Amygdala (tissue), 56 donors: Measurements from ENCODE around the gene TLL2.

ENCODE experiments used
- DNase-seq, 56 donors: peaks; one replicate each; lab custom pipeline; 2025; lab: John Stamatoyannopoulos, UW

The TLL2 gene

DNA sequence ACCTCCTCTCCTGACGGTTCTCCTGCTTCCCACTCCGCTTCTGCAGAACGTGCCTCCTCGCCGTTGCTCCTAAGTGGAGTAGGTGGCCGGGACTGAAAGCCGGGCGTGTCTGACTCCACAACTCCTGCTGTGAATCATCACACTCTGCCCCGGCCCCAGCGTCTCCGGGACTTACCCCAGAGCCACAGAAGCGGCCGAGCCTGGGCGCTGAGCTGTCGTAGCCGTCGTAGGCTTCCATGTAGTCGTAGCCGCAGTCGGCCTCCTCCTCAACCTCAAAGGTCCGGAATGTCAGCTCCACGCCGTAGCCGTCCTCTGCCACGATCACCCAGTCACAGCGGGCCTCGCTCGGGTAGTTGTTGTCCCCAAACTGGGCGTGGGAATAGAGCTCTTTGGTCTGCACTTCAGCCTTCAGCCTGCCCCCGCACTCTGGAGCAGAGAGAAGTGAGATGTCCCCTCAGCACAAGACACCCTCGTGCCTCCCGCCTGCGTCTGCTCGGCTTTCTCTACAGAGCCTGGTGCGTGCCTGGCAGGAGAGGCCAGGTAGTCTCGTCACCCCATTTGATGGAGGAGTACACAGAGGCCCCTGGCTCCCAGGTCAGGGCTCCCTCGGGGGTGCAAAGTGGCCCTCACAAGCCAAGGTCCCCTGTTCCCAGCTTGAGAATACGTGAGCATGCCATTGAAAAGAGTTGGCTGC is 143.7 kb downstream of the TLL2 start:
- peak in 3 of 56 donors; percentile 6 to 47 (median 39) for DNase-seq

DNA sequence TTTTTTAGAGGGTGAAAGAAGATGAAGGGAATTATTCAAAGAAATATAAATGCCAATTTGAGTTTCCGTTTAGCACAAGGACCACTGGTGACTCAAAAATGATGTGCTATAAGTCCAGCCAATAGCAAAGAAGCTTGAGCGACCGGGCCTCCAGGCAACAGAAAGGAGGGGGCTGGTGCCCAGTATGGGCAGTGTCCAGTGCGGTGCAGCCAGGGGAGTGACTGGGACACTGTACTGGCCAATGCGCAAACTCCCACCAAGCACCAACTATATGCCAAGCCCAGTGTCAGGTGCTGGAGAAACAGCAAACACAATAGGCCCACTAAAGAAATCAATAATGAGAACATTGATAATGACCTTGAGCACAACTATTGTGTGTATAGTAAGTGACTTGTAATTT is 144.8 kb downstream of the TLL2 start:
- DNase-seq = peak in 4 of 56 donors; percentile 12 to 45 (median 23)

DNA sequence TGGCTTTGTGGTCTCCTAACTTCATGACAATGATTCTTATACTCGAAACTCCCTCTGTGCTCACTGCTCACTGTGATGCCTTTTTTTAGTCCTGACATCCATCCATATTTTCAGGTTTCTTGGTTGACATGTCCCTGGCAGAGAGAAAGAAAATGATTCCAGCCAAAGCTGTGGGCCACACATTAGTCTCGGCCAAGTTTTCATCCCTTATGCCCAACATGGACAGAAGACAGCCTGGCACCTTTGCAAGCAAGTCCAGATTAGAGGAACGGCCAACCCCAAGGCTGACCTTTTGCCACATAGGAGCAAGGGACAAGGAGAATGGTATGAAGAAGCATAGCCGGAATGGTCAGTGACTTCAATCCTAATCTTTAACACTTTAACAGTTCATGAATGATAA is 146.3 kb downstream of the TLL2 start:
- DNase-seq = no peak

GRCh38 chr10:96366508-96366907 is 147.2 kb downstream of the TLL2 start:
- DNase-seq = no peak

- DNase-seq = peak in 14 of 56 donors; percentile 12 to 41 (median 27)
These were observed 148.2 kb downstream of the TLL2 start for GRCh38 chr10:96365571-96365970.

GRCh38 chr10:96360766-96361165 is 153.0 kb downstream of the TLL2 start:
- no peak for DNase-seq

GRCh38 chr10:96360331-96360730 is 153.4 kb downstream of the TLL2 start:
- DNase-seq = no peak

- peak in 3 of 56 donors; percentile 20 to 34 (median 30) for DNase-seq
These were observed 154.1 kb downstream of the TLL2 start for GRCh38 chr10:96359616-96360015.

DNA sequence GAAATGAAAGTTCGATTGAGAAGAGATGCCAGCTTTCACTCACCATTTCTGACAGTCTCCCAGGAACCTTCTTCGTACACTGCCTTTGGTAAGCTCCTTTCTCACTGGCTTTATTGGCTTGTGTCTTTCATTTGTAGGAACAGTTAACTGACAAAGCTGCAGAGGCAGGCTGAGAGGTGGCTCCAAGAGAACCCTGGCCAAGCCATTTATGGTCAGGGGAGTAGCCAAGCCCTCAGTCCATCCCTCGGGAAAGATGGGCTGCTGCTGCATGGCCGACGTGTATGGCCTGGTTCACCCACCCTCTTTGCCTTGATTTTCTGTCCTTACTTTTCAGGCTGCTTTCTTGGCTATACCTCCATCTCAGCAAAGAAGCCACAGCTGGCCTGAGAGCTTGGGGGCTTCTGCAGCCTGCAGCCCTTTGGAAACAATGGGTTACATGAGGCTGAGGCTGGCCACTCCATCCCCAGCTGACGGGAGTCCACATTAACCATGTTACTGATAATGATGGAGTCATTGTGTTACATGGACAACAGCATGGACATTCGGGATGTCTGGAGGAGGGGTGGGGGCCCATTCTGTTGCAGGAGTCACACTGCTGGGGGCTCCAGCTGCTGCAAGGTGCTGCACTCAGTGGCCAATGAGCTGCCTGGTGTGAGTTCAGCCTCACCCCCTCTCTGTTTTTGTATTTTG is 154.7 kb downstream of the TLL2 start, which contains the start of gene OPALIN:
OPALIN (minus strand) TSS at position 152 of the 690 bp plus-strand sequence; CDS start at position 46, 106 bp downstream.
- DNase-seq = peak in 42 of 56 donors; percentile 15 to 82 (median 46)

GRCh38 chr10:96357038-96357620 is 156.6 kb downstream of the TLL2 start:
- DNase-seq = peak in 48 of 56 donors; percentile 21 to 91 (median 69)

DNA sequence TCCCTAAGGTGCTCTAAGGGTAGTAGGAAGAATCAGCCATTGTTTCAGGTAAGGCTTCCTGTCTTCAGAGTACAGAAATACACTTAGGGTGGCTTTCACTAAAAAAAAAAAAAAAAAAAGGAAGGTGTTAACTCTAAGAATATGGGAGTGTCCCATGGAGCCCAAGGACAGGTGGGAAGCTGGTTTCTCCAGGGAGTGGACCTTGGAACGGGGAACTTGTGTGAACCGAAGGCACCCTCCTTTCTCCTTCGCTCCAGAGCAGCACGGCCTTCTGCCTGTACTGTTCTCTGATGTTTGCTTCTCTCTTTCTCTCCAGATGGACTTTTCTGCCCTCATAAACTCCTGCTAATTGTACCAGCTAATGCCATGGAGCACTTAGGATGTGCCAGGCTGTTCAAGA is 161.1 kb downstream of the TLL2 start:
- DNase-seq = no peak

DNA sequence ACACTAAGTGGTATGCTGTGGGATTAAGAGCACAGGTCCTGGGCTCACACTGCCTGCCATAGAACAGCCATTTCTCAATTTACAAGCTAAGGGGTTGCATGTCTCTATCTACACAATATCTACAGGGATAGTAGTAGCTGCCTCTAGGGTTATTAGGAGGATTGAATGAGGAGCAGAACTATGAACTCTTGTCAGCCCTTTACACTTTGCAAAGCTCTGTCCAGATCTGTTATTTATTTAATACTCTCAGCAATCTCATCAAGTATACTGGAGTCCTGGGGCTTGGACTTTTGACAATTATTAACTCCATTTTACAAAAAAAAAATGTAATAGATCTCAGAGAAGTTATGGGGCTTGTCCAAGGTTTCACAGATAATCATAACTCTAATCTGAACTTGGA is 161.7 kb downstream of the TLL2 start:
- no peak for DNase-seq

- DNase-seq = no peak
These were observed 167.4 kb downstream of the TLL2 start for GRCh38 chr10:96346295-96346694.

GRCh38 chr10:96345222-96345621 is 168.5 kb downstream of the TLL2 start:
- DNase-seq = no peak

DNA sequence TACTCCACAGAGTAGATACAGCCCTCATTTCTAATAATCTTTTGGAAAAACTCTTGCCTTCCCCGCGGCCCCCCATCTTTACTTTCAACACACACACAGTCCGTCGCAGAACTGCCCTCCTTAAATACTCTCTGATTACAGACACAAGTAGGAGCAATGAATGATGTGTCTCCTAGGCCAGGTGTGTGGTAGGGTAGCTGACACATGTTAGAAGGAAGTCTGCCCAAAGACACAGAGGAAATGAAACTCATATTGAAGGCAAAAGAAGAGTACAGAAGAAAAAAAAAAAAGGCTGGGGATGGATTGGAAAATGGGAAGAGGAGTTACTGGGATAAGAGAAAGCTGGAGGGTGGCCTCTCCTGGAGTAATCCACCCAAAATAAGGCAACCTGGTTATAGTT is 169.5 kb downstream of the TLL2 start:
- DNase-seq = no peak

DNA sequence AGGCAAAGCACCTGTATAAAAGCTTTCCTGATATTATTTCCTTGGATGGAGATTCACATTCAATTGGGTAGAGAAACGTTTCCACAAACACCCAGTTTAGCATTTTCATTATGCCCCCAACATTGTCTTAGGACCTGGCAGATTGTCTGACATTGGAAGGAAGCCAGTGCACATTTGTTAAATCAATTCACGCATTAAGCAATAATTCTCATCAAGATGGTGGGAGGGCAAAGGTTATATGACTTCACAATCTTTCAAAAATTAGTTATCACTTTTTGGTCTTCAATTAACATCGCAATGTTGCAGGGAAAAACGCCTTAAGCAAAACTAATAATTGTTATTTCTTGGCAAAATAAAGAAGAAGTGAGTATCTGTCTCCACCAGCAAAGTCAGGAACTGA is 171.3 kb downstream of the TLL2 start:
- no peak for DNase-seq

DNA sequence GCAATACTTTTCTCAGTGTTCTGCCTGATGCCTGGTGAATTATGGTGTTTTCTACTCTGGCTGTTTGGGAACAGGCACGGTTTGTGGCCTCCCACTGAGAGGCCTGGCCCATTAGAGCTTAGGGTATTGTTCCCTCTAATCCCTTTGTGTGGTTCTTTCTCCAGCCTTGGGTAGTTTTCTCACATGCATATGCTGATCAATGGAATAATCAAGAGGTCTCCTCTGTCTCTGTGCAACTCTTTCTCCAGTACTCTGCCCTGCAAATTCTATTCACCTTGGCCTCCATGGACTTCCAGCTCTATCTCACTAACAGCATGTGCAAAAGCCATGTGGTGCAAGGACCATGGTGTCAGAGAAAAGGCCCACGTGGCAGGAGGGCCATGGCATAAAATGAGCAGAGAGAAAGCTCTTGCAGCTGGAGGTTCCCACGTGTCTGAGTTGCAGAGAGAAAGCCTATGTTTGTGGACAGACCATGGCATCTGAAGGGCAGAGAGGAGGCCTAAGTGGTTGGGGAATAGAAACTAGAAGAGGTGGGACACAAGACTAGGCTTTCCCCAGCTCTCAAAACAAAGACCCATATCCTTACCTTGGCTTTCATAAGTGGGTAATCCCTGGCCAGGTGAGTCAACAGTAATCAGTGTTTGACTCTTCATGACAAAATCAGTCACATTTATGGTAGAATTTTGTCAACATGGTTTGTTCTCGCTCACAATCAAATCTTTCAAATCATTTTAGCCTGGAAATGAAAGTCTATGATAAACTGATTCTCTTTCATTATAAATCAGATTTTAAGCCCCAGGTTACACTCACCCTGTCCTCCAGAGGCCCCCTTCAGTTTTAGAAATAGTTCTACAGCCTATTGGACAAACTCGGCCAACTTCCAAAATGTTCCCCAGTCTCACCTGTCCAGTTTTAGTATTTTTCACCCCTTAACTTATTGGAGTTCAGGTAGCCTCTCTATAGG is 172.2 kb downstream of the TLL2 start:
- DNase-seq = peak in 2 of 56 donors; percentile 8 to 15

GRCh38 chr10:96339956-96340904 is 173.5 kb downstream of the TLL2 start:
- DNase-seq = peak in 37 of 56 donors; percentile 5 to 82 (median 49)

DNA sequence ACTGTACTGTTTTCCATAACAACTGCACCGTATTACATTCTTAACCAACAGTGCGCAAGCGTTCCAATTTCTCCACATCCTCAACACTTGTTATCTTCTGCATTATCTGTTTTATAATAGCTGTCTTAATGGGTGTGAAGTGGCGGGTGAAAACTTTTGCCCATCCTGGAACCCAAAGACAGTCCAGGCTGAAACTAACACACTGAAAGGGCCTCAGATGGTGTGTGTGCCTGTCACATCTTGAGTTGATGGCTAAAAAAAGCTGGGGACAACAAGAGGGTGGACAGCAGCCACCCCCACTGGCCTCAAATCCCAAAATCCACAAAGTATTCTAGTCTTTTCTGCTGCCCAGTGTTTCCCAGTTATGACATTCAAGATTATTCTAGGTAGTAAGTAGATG is 174.3 kb downstream of the TLL2 start:
- DNase-seq = no peak
